Mesenchymal stem cell (in vitro differentiated cells and primary cell): ENCODE results near the gene RUBCN.
"Not testable (repeated sequence)": the region's sequence is repeated elsewhere in the genome, so short reads cannot be mapped to it uniquely, and the experiment has no call there.

Experiments
- DNase-seq: peaks from one replicate; pipeline ENCODE4 v3.0.0-alpha.2; 2013
- H2AFZ ChIP-seq: one replicate; pipeline ENCODE4 v1.6.1; 2013; ENCODE audit warnings: low read depth, mild to moderate bottlenecking, control low read depth, inconsistent platforms, low read length, moderate library complexity
- H2AK5ac ChIP-seq: 2 replicates; pipeline ENCODE4 v1.6.1; 2013; ENCODE audit warnings: low read length, moderate library complexity, mild to moderate bottlenecking, inconsistent platforms; ENCODE audit not compliant: severe bottlenecking
- H2BK120ac ChIP-seq: one replicate; pipeline ENCODE4 v1.6.1; 2013; ENCODE audit warnings: low read depth, mild to moderate bottlenecking, inconsistent platforms, low read length, moderate library complexity
- H2BK12ac ChIP-seq, 2 experiments: one replicate each; pipeline ENCODE4 v1.6.1; 2013; ENCODE audit warnings: inconsistent platforms in 2 of 2, low read length in 2 of 2, mild to moderate bottlenecking in 2 of 2, moderate library complexity in 2 of 2, control low read depth in 1 of 2
- H2BK15ac ChIP-seq: one replicate; pipeline ENCODE4 v1.6.1; 2013; ENCODE audit warnings: mild to moderate bottlenecking, low read depth, inconsistent platforms; ENCODE audit not compliant: poor library complexity, severe bottlenecking
- H2BK5ac ChIP-seq: 2 replicates; pipeline ENCODE4 v1.6.1; 2013; ENCODE audit warnings: low read depth, mild to moderate bottlenecking, low read length, control low read depth, inconsistent platforms; ENCODE audit not compliant: poor library complexity, severe bottlenecking
- H3K14ac ChIP-seq, 2 experiments: one replicate each; pipeline ENCODE4 v1.6.1; 2013; ENCODE audit warnings: inconsistent platforms in 2 of 2, low read length in 2 of 2, control low read depth in 1 of 2, mild to moderate bottlenecking in 1 of 2, moderate library complexity in 1 of 2
- H3K18ac ChIP-seq, 2 experiments: one replicate each; pipeline ENCODE4 v1.6.1; 2013; ENCODE audit warnings: inconsistent platforms in 2 of 2, low read length in 2 of 2, control low read depth in 1 of 2, low read depth in 1 of 2, mild to moderate bottlenecking in 1 of 2
- H3K23ac ChIP-seq, 2 experiments: one replicate each; pipeline ENCODE4 v1.6.1; 2013; ENCODE audit warnings: inconsistent platforms in 2 of 2, low read length in 2 of 2, mild to moderate bottlenecking in 2 of 2, moderate library complexity in 2 of 2, control low read depth in 1 of 2
- H3K27ac ChIP-seq: 2 replicates; pipeline ENCODE4 v1.5.1; 2013; ENCODE audit warnings: mild to moderate bottlenecking, moderate library complexity, low read length, control low read depth, inconsistent platforms; ENCODE audit not compliant: poor library complexity, severe bottlenecking
- H3K27me3 ChIP-seq, 2 experiments: 2 replicates each; pipeline versions ENCODE4 v1.6.1 to v1.7.0; 2013; ENCODE audit warnings: low read length in 2 of 2, mild to moderate bottlenecking in 2 of 2, moderate library complexity in 2 of 2, control low read depth in 1 of 2, inconsistent platforms in 1 of 2; ENCODE audit not compliant: control insufficient read depth in 1 of 2, insufficient read depth in 1 of 2
- H3K36me3 ChIP-seq, 2 experiments: 2 replicates each; pipeline versions ENCODE4 v1.6.1 to v1.7.0; 2013; ENCODE audit warnings: low read length in 2 of 2, control low read depth in 1 of 2, inconsistent platforms in 1 of 2, low read depth in 1 of 2, mild to moderate bottlenecking in 1 of 2; ENCODE audit not compliant: insufficient read depth in 2 of 2, control insufficient read depth in 1 of 2
- H3K4ac ChIP-seq, 2 experiments: one replicate each; pipeline ENCODE4 v1.6.1; 2013; ENCODE audit warnings: inconsistent platforms in 2 of 2, low read length in 2 of 2, mild to moderate bottlenecking in 2 of 2, moderate library complexity in 2 of 2, control low read depth in 1 of 2, low read depth in 1 of 2
- H3K4me1 ChIP-seq: 2 replicates; pipeline ENCODE4 v1.6.1; 2013; ENCODE audit warnings: low read depth, low read length, control low read depth; ENCODE audit not compliant: control insufficient read depth, insufficient read depth
- H3K4me2 ChIP-seq: 2 replicates; pipeline ENCODE4 v1.6.1; 2013; ENCODE audit warnings: low read length, mild to moderate bottlenecking, inconsistent platforms; ENCODE audit not compliant: poor library complexity, severe bottlenecking
- H3K4me3 ChIP-seq, 2 experiments: 2 replicates each; pipeline versions ENCODE4 v1.5.1 to v1.7.0; 2013; ENCODE audit warnings: low read length in 2 of 2, mild to moderate bottlenecking in 2 of 2, control low read depth in 1 of 2, low read depth in 1 of 2; ENCODE audit not compliant: insufficient read depth in 1 of 2
- H3K79me1 ChIP-seq: replicated peaks from 2 replicates; pipeline ENCODE4 v1.6.1; 2013; ENCODE audit warnings: mild to moderate bottlenecking, control low read depth, low read length, inconsistent platforms; ENCODE audit not compliant: poor library complexity, severe bottlenecking
- H3K9ac ChIP-seq: 2 replicates; pipeline ENCODE4 v1.7.0; 2013; ENCODE audit warnings: mild to moderate bottlenecking, low read length, moderate library complexity
- H3K9me3 ChIP-seq: 2 replicates; pipeline ENCODE4 v1.7.0; 2013; ENCODE audit warnings: mild to moderate bottlenecking, low read length; ENCODE audit not compliant: control insufficient read depth
- H4K8ac ChIP-seq: one replicate; pipeline ENCODE4 v1.6.1; 2013; ENCODE audit warnings: inconsistent platforms, mild to moderate bottlenecking, low read length, moderate library complexity
- H4K91ac ChIP-seq: one replicate; pipeline ENCODE4 v1.6.1; 2013; ENCODE audit warnings: mild to moderate bottlenecking, low read length, inconsistent platforms
- WGBS: methylation state at CpG from one replicate; pipeline ENCODE4 v1.1.7; 2013; ENCODE audit warnings: mixed read lengths; 5-methylcytosine and 5-hydroxymethylcytosine counted together

RUBCN gene

DNA sequence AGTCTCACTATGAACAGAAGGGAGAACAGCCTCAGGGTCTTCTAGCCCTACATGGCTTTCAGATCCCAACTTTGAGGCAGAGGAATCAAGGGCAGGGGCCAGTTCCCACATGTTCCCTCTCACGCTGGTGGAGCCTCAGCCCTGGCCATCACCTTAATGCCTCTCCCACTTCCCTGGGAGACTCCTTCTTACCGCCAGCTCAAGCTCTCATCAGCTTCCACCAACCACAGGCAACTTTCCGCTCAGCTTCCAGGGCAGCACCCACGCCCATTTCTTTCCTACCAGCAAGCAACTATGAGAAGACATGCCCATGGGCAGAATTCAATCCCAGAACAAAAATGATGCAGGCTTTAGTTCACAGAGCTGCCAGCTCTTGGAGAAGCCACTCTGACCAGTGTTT is 63.5 kb downstream of the RUBCN start:
- Histone ChIP-seq H2BK120ac (no peak overlapping the region), H3K27me3 (no peaks in the 10 kb centered on the region), H3K4me2 (no peak overlapping the region), H4K91ac (no peak overlapping the region), H2AK5ac (no peak overlapping the region), H3K14ac (no peak overlapping the region), H3K79me1 (peaks cover 2% of the 10 kb centered on the region), H3K4ac (no peak overlapping the region), H3K23ac (no peak overlapping the region), H3K4me1 (no peaks in the 10 kb centered on the region), H3K18ac (no peak overlapping the region), H4K8ac (no peak overlapping the region), H3K4me3 (peak overlapping the region in 1 of 2 experiments; percentile 3), H3K9me3 (no peaks in the 10 kb centered on the region), H2AFZ (no peak overlapping the region), H2BK12ac (no peak overlapping the region), H3K27ac (no peak overlapping the region), H2BK5ac (no peak overlapping the region), H3K36me3 (peaks cover 50 to 66% of the 10 kb centered on the region in 2 experiments), H2BK15ac (no peak overlapping the region), H3K9ac (no peak overlapping the region)
- DNase-seq, result no peak
- WGBS, result 98% methylated on average over 4 of the region's 4 CpGs

DNA sequence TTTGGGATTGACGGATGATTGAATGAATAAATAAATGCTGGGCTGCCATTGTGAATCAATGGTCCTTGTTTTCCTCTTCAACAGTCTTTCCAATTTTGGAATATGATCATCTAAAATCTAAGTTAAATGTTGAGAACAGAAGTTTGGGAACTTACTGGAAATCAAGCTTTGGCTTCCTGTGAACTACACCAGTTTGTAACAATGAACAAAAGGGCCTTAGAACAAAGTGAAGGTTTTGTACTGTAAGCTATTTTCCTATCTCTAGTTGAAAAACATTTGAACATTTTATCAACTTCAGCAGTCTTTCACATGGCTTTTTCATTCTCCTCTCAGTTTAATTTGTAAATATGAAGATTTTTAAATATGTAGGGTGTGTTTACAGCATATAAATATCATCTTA is 66.3 kb downstream of the RUBCN start:
- no peak overlapping the region for H3K23ac ChIP-seq
- WGBS, result 86% methylated on average over 1 of the region's 1 CpG

DNA sequence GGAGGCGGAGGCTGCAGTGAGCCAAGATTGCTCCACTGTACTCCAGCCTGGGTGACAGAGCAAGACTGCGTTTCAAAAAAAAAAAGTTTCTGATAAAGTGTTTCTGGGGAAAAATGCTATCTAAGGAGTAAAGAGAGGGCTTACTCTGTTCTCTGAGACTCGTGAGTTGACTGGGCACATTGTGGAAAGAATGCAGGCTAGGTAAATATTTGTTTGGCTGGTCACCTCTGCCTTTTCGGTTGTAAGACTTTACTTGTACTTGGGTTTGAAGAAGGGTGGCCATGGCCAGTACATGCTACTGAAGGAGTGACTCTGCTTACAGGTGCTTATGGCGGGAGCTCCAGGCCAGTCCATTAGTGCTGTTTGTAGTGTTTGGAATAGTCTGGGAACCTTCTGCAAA is 68.7 kb downstream of the RUBCN start:
- WGBS, result 95% methylated on average over 5 of the region's 5 CpGs
- H3K4me3 ChIP-seq, result no peak overlapping the region
- H3K9ac ChIP-seq, result no peak overlapping the region
- no peak overlapping the region for H3K18ac ChIP-seq
- H3K23ac ChIP-seq, result no peak overlapping the region
- H4K91ac ChIP-seq, result no peak overlapping the region
- no peak overlapping the region for H3K27ac ChIP-seq
- no peak overlapping the region for H2BK15ac ChIP-seq
- peaks cover 6 to 24% of the 10 kb centered on the region in 2 experiments for H3K36me3 ChIP-seq
- no peak overlapping the region for H2BK12ac ChIP-seq
- no peak for DNase-seq
- no peaks in the 10 kb centered on the region for H3K9me3 ChIP-seq
- no peak overlapping the region for H4K8ac ChIP-seq
- H3K27me3 ChIP-seq, result no peaks in the 10 kb centered on the region
- H2AFZ ChIP-seq, result no peak overlapping the region
- no peak overlapping the region for H2BK5ac ChIP-seq
- peaks cover 2% of the 10 kb centered on the region for H3K4me1 ChIP-seq
- H3K79me1 ChIP-seq, result no peaks in the 10 kb centered on the region
- H3K4ac ChIP-seq, result no peak overlapping the region
- no peak overlapping the region for H3K4me2 ChIP-seq
- H2AK5ac ChIP-seq, result no peak overlapping the region
- no peak overlapping the region for H3K14ac ChIP-seq
- H2BK120ac ChIP-seq, result no peak overlapping the region

More for the DNA sequence above, 66.3 kb downstream of the RUBCN start:
- no peak for DNase-seq
- Histone ChIP-seq H3K79me1 (peaks cover 1% of the 10 kb centered on the region), H2AFZ (no peak overlapping the region), H4K8ac (no peak overlapping the region), H2BK12ac (no peak overlapping the region), H3K4me1 (no peaks in the 10 kb centered on the region), H4K91ac (no peak overlapping the region), H2BK15ac (no peak overlapping the region), H3K27ac (no peak overlapping the region), H3K18ac (no peak overlapping the region), H3K14ac (no peak overlapping the region), H3K9ac (no peak overlapping the region), H3K36me3 (peaks cover 28 to 43% of the 10 kb centered on the region in 2 experiments), H3K4ac (no peak overlapping the region), H3K9me3 (no peaks in the 10 kb centered on the region), H2BK120ac (no peak overlapping the region), H2AK5ac (no peak overlapping the region), H2BK5ac (no peak overlapping the region), H3K4me2 (no peak overlapping the region), H3K4me3 (no peak overlapping the region), H3K27me3 (no peaks in the 10 kb centered on the region)

DNA sequence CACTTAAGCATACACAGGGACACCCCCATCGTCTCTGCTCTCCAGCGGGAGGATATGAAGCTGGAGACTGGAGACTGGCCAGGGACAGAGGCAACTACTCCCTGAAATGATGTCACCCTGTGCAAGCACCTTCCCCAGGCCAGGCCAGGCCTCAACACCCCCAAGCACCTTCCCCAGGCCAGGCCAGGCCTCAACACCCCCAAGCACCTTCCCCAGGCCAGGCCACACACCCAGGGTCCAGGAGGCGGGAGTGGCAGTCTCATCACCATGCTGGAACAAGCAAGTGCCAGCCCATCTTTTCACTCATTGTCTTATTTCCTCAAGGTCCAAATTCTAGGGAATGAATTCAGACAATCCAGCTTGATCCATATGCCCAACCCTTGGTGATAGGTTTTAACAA is 69.4 kb downstream of the RUBCN start:
- not testable (repeated sequence) for H3K79me1 ChIP-seq, H3K4me1 ChIP-seq, H2BK120ac ChIP-seq, H3K14ac ChIP-seq, H3K23ac ChIP-seq, H2AFZ ChIP-seq, H2BK12ac ChIP-seq, H3K4me3 ChIP-seq, H2BK5ac ChIP-seq, H4K8ac ChIP-seq, H4K91ac ChIP-seq, H3K9ac ChIP-seq, H3K4me2 ChIP-seq, H3K27me3 ChIP-seq, H3K27ac ChIP-seq, H3K9me3 ChIP-seq, DNase-seq, H3K4ac ChIP-seq, H2AK5ac ChIP-seq, H2BK15ac ChIP-seq, H3K18ac ChIP-seq
- peaks cover under 1 to 21% of the 10 kb centered on the region in 2 experiments for H3K36me3 ChIP-seq
- 100% methylated on average over 1 of the region's 3 CpGs for WGBS
